ENCODE measurements around the gene RYR2.

Gene RYR2

GRCh38 chr1:237684236-237684635 is 642.3 kb downstream of the RYR2 start:
- FAIRE-seq = no peak

DNA sequence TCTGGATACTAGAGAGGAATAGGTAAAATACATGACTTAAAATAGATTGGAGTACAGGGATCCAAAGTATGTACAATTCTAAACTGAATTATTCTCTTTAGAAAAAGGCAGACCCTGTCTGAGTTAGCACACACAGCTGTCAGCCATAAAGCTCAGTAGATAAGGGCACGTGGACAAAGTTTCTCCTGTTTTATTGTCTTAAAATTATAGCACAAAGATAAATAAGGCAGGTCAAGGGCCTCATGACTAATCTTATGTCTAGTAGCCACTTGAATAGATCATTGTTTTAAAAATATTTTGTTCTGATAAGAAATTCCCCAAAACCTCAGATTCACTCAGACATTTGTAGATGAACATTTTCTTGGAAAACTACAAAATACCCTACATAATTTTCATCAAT is 643.6 kb downstream of the RYR2 start:
- no peak for FAIRE-seq

- FAIRE-seq = no peak
These were observed 645.8 kb downstream of the RYR2 start for GRCh38 chr1:237687804-237688203.

- FAIRE-seq = no peak
These were observed 648.7 kb downstream of the RYR2 start for GRCh38 chr1:237690656-237691055.

GRCh38 chr1:237692255-237692654 is 650.3 kb downstream of the RYR2 start:
- FAIRE-seq = no peak

GRCh38 chr1:237695878-237696277 is 653.9 kb downstream of the RYR2 start:
- no peak for FAIRE-seq

GRCh38 chr1:237700181-237700580 is 658.2 kb downstream of the RYR2 start:
- no peak for FAIRE-seq

DNA sequence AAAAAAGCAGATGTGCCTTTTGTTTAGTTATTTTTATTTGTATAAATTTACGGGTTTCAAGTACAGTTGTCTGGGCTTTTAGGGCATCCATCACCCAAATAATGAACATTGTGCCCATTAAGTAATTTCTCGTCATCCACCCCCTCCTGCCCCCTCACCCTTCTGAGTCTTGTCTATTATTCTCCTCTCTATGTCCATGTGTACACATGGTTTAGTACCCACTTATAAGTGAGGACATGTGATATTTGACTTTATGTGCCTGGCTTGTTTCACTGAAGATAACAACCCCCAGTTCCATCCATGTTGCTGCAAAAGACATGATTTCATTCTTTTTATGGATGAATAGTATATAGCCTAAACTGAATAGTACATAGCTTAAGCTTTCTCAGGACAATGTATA is 659.5 kb downstream of the RYR2 start:
- FAIRE-seq = no peak

DNA sequence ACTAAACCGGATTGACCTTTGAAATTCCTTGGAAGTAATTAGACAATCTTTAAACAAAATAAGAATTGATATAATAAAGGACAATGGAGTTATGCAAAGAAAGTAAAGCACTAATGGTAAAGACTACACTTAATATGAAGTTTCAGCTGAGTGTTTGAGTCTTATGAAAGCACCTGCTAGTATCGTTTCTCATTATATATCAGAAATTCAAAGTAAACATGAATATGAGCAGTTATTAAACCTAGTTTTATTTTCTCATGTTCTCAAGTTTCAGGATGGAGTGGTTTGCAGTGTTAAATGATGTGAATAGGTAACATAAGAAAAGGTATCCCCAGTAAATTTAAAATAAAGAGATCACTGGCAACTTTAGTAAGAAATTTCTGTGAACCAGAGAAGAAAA is 660.2 kb downstream of the RYR2 start:
- FAIRE-seq = no peak

DNA sequence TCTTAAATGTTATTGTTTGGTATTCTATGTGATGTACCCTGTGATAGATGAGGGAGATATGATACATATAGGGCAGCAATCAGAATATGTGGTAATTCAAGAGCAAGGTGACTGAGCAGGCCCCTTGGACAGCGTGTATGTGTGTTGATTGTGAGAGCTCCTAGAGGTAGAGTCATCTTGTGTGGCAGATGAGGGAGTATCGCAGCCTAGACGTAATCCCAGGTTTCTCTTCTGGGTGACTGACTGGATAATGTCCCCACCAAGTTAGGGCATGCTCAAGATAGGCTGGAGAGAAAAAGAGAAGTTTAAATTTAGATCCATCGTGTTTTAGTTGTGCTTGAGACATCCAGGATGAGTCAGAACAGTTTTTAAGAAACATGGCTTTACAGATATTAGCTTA is 663.5 kb downstream of the RYR2 start:
- FAIRE-seq = no peak

DNA sequence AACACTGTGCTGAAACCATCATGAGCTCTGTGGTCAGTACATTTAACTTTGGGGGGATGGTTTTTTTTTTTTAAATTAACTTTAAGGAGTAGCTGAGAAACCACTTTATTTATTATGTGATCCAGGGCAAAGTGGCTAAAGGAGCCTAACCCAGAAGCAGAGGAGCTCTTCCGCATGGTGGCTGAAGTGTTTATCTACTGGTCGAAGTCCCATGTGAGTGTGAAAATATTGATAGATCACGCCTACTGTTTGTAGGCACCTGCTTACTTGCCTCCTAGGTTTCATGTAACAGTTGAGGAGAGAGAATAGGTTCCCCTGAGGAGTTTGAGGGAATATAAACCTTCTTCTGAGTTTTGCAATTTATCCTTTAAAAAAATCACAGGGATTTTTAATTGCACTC is 667.4 kb downstream of the RYR2 start:
- FAIRE-seq = no peak

GRCh38 chr1:237711281-237711680 is 669.3 kb downstream of the RYR2 start:
- FAIRE-seq = no peak

GRCh38 chr1:237712082-237712481 is 670.1 kb downstream of the RYR2 start:
- FAIRE-seq = no peak

GRCh38 chr1:237712586-237713157 is 670.7 kb downstream of the RYR2 start:
- FAIRE-seq = no peak

DNA sequence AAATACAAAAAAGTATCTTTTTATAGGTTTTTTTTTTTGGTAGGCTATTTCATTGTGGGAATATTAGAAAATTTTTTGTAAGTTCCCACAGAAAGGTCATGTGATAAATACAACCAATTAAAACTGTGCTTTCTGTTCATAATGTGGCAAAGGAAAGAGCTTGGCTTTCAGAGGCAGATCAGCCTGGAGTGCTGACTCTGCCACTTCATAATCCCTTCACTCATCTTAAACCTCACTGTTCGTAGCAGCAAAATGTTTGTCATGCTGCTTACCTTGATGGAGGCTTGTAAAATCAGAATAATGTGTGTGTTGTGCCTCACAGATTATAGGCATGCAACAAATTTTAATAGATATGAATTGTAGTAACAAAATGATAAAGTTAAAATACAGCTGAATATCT is 671.9 kb downstream of the RYR2 start:
- no peak for FAIRE-seq

DNA sequence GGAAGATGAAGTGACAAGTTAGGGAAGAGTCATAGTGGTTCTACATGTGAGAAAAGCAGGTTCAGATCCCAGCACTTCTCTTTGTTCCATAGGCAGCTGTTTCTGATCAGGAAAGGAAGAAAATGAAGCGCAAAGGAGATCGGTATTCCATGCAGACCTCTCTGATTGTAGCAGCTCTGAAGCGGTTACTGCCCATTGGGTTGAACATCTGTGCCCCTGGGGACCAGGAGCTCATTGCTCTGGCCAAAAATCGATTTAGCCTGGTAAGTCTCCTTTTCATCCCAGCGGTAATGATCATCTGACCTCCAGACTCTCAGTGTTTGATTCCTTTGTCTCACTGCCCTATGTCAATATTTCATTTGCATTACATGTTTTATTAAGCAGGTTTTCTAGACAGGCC is 675.1 kb downstream of the RYR2 start:
- no peak for FAIRE-seq

GRCh38 chr1:237730826-237731350 is 688.9 kb downstream of the RYR2 start:
- FAIRE-seq = no peak

DNA sequence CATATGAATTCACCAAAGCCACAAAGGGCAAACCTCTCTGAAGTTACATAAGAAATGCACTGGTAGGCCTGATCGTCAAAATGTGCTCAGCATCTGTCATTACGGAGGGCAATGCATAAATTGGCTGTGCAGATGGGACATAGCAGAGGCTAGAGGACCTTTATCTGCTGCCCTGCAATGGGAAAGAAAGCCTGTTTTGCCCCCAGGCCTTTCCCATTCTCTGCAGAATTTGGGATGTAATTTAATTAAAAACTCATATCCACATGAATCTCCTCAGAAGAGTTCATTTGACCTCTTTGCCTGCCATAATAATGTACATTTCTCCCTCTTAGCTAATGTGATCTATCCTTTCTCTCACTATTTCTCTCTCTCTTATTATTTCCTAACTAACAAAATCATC is 690.7 kb downstream of the RYR2 start:
- no peak for FAIRE-seq

GRCh38 chr1:237736372-237737029 is 694.5 kb downstream of the RYR2 start:
- FAIRE-seq = no peak

DNA sequence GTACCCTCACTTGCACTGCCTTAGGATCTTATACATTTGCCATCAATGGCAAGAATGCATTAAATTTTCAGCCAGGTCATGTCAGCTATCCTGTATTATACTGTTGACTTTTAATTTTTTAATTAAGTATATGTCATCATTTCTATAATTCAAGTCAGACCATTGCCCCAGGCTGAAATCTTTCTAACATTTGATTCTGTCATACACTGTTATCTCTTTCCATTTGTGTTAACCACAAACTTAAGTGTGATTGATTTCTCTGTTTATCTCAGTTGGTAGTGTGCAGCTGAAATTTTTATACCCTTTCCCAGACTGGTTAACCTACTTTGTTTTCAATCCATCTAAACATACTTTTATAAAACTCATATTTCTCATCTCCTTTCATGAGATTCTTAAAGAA is 695.5 kb downstream of the RYR2 start:
- FAIRE-seq = no peak

- no peak for FAIRE-seq
These were observed 696.1 kb downstream of the RYR2 start for GRCh38 chr1:237737938-237738610.

DNA sequence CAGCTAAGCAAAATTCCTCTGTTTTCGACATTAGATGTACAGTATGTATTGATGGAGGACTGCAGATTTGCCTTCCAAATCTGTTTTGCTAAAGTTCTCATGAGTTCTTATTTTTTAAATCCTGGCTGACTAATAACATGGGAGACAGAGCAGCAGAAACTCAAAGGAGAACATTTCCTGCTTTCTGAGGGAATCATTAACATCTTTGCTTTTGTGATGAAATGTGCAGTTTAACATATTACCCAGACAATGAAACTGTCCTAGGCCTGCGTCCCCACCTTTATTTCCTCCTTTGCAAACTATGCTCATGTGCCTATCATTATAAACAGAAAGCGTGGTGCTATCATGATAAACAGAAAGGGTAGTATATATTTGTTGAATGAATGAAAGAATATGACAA is 698.9 kb downstream of the RYR2 start:
- FAIRE-seq = no peak

DNA sequence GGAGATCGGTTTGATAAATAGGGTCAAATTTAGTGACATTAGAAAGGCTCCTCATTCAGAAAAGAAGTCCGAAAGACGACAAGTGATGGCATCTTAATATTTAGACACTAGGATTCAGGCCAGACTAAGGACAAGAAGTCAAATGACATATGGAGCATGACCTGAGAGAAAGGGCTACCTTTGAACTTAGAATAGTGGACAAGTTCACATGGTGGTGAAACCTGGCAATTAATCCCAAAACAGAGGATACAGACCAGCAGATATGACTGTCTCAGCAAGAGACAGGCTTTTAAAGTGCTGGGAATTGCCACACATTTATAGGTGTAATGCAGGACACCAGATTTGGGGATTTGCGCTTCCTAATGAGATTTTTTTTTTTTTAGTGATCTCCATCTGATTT is 703.6 kb downstream of the RYR2 start:
- FAIRE-seq = no peak
